DOHH2 (cell line): ENCODE results near the gene SLC15A1.

Experiments
- EZH2phosphoT487 ChIP-seq: fragments of 200-600 bp; sonication (generic); IDR thresholded peaks from 2 replicates; pipeline ENCODE4 v1.6.1; 2017; ENCODE audit warnings: borderline replicate concordance, mild to moderate bottlenecking, antibody characterized with exemption, low read length, moderate library complexity, mixed read lengths
- TF ChIP-seq, protein P1 (sequence below): fragments of 200-600 bp; sonication (generic); IDR thresholded peaks from one replicate; pipeline ENCODE4 v1.5.1; 2014; ENCODE audit warnings: antibody characterized with exemption, mild to moderate bottlenecking, low read depth, low read length; ENCODE audit not compliant: poor library complexity, severe bottlenecking

DNA sequence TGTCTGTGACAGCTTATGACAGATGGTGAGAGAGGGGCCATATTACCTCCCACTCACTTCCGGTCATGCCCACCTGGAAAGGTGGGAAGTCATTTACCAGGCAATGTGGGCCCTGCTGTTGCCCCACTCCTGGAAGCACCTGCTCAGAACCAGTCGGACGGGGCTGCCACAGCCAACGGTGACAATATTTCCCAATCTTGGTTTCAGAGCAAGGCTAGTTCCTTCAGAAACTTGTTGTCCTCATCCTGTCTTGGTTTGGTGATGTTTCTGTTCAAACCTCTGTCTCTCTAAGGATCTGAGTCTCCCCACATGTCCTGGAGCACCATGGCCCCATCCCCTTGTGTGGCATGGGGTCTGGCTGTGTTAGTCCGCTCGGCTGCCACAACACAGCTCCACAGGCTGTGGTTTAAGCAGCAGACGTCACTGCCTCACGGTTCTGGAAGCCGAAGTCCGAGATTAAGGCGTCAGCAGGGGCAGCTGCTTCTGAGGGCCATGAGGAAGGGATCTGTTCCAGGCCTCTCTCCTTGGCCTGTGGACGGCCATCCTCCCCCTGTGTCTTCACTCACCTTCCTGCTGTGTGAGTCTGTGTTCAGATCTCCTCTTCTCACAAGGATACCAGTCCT is 31.5 kb upstream of the SLC15A1 start:
- TF ChIP-seq, protein P1, sequence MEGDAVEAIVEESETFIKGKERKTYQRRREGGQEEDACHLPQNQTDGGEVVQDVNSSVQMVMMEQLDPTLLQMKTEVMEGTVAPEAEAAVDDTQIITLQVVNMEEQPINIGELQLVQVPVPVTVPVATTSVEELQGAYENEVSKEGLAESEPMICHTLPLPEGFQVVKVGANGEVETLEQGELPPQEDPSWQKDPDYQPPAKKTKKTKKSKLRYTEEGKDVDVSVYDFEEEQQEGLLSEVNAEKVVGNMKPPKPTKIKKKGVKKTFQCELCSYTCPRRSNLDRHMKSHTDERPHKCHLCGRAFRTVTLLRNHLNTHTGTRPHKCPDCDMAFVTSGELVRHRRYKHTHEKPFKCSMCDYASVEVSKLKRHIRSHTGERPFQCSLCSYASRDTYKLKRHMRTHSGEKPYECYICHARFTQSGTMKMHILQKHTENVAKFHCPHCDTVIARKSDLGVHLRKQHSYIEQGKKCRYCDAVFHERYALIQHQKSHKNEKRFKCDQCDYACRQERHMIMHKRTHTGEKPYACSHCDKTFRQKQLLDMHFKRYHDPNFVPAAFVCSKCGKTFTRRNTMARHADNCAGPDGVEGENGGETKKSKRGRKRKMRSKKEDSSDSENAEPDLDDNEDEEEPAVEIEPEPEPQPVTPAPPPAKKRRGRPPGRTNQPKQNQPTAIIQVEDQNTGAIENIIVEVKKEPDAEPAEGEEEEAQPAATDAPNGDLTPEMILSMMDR = no peak
- TF ChIP-seq EZH2phosphoT487 = no peak
